Measurements from ENCODE around the gene KIF26B.

The KIF26B gene

GRCh38 chr1:245279346-245279745, 124.6 kb downstream of the KIF26B start:
- no peak overlapping the region for H3K9ac ChIP-seq (ENCODE audit: insufficient read length, low read depth)
- peaks cover 7% of the 10 kb centered on the region for H3K4me1 ChIP-seq (ENCODE audit: insufficient read depth, insufficient read length)
- H3K36me3 ChIP-seq (ENCODE audit: insufficient read depth, insufficient read length, low read length) = no peaks in the 10 kb centered on the region
- no peak overlapping the region for H3K4me3 ChIP-seq (ENCODE audit: insufficient read length, low read depth)
- peaks cover 5% of the 10 kb centered on the region; the same call in 1 of the 2 replicates for H3K9me3 ChIP-seq (ENCODE audit: insufficient read depth, low read length)
- no peak for DNase-seq (ENCODE audit: low read depth, low spot score)
- no peak for TF ChIP-seq YY1 (IDR thresholded peaks at IDR 0.05; ENCODE audit: insufficient read depth, insufficient read length)
- TF ChIP-seq SUZ12 (IDR thresholded peaks at IDR 0.05; ENCODE audit: extremely low read depth, insufficient read depth, insufficient read length) = no peak
- no peak for TF ChIP-seq ZNF274 (IDR thresholded peaks at IDR 0.05; ENCODE audit: low read depth, low read length)
- H3K27me3 ChIP-seq (ENCODE audit: insufficient read depth, insufficient read length) = no peaks in the 10 kb centered on the region

GRCh38 chr1:245283001-245283400, 128.2 kb downstream of the KIF26B start:
- Histone ChIP-seq H3K4me1 (ENCODE audit: insufficient read depth, insufficient read length) (no peaks in the 10 kb centered on the region), H3K36me3 (ENCODE audit: insufficient read depth, insufficient read length, low read length) (no peaks in the 10 kb centered on the region), H3K9me3 (ENCODE audit: insufficient read depth, low read length) (peaks cover 5% of the 10 kb centered on the region; the same call in 1 of the 2 replicates), H3K9ac (ENCODE audit: insufficient read length, low read depth) (no peak overlapping the region), H3K27me3 (ENCODE audit: insufficient read depth, insufficient read length) (no peaks in the 10 kb centered on the region), H3K4me3 (ENCODE audit: insufficient read length, low read depth) (no peak overlapping the region)
- TF ChIP-seq YY1 (IDR thresholded peaks at IDR 0.05; ENCODE audit: insufficient read depth, insufficient read length) = no peak
- no peak for TF ChIP-seq ZNF274 (IDR thresholded peaks at IDR 0.05; ENCODE audit: low read depth, low read length)
- no peak for TF ChIP-seq SUZ12 (IDR thresholded peaks at IDR 0.05; ENCODE audit: extremely low read depth, insufficient read depth, insufficient read length)
- DNase-seq (ENCODE audit: low read depth, low spot score) = no peak

- Histone ChIP-seq H3K9ac (ENCODE audit: insufficient read length, low read depth) (no peak overlapping the region), H3K36me3 (ENCODE audit: insufficient read depth, insufficient read length, low read length) (no peaks in the 10 kb centered on the region), H3K27me3 (ENCODE audit: insufficient read depth, insufficient read length) (no peaks in the 10 kb centered on the region), H3K4me3 (ENCODE audit: insufficient read length, low read depth) (no peak overlapping the region), H3K4me1 (ENCODE audit: insufficient read depth, insufficient read length) (no peaks in the 10 kb centered on the region), H3K9me3 (ENCODE audit: insufficient read depth, low read length) (peaks cover 5% of the 10 kb centered on the region; the same call in 1 of the 2 replicates)
- no peak for DNase-seq (ENCODE audit: low read depth, low spot score)
- TF ChIP-seq SUZ12 (IDR thresholded peaks at IDR 0.05; ENCODE audit: extremely low read depth, insufficient read depth, insufficient read length) (no peak), ZNF274 (IDR thresholded peaks at IDR 0.05; ENCODE audit: low read depth, low read length) (no peak), YY1 (IDR thresholded peaks at IDR 0.05; ENCODE audit: insufficient read depth, insufficient read length) (no peak)
Observed at GRCh38 chr1:245285168-245285567, 130.4 kb downstream of the KIF26B start.

- H3K4me1 ChIP-seq (ENCODE audit: insufficient read depth, insufficient read length) = no peaks in the 10 kb centered on the region
- TF ChIP-seq SUZ12 (IDR thresholded peaks at IDR 0.05; ENCODE audit: extremely low read depth, insufficient read depth, insufficient read length) = no peak
- TF ChIP-seq YY1 (IDR thresholded peaks at IDR 0.05; ENCODE audit: insufficient read depth, insufficient read length) = no peak
- TF ChIP-seq ZNF274 (IDR thresholded peaks at IDR 0.05; ENCODE audit: low read depth, low read length) = no peak
- H3K4me3 ChIP-seq (ENCODE audit: insufficient read length, low read depth) = no peak overlapping the region
- no peaks in the 10 kb centered on the region for H3K36me3 ChIP-seq (ENCODE audit: insufficient read depth, insufficient read length, low read length)
- no peaks in the 10 kb centered on the region for H3K9me3 ChIP-seq (ENCODE audit: insufficient read depth, low read length)
- H3K9ac ChIP-seq (ENCODE audit: insufficient read length, low read depth) = no peak overlapping the region
- DNase-seq (ENCODE audit: low read depth, low spot score) = no peak
- H3K27me3 ChIP-seq (ENCODE audit: insufficient read depth, insufficient read length) = no peaks in the 10 kb centered on the region
Observed at GRCh38 chr1:245288796-245289195, 134.0 kb downstream of the KIF26B start.

GRCh38 chr1:245290836-245291235, 136.1 kb downstream of the KIF26B start:
- no peak for TF ChIP-seq YY1 (IDR thresholded peaks at IDR 0.05; ENCODE audit: insufficient read depth, insufficient read length)
- TF ChIP-seq ZNF274 (IDR thresholded peaks at IDR 0.05; ENCODE audit: low read depth, low read length) = no peak
- TF ChIP-seq SUZ12 (IDR thresholded peaks at IDR 0.05; ENCODE audit: extremely low read depth, insufficient read depth, insufficient read length) = no peak
- H3K4me1 ChIP-seq (ENCODE audit: insufficient read depth, insufficient read length) = no peaks in the 10 kb centered on the region
- no peak for DNase-seq (ENCODE audit: low read depth, low spot score)
- H3K4me3 ChIP-seq (ENCODE audit: insufficient read length, low read depth) = no peak overlapping the region
- H3K9me3 ChIP-seq (ENCODE audit: insufficient read depth, low read length) = no peaks in the 10 kb centered on the region
- H3K27me3 ChIP-seq (ENCODE audit: insufficient read depth, insufficient read length) = no peaks in the 10 kb centered on the region
- no peaks in the 10 kb centered on the region for H3K36me3 ChIP-seq (ENCODE audit: insufficient read depth, insufficient read length, low read length)
- no peak overlapping the region for H3K9ac ChIP-seq (ENCODE audit: insufficient read length, low read depth)

- H3K9ac ChIP-seq (ENCODE audit: insufficient read length, low read depth) = no peak overlapping the region
- H3K9me3 ChIP-seq (ENCODE audit: insufficient read depth, low read length) = no peaks in the 10 kb centered on the region
- no peaks in the 10 kb centered on the region for H3K36me3 ChIP-seq (ENCODE audit: insufficient read depth, insufficient read length, low read length)
- H3K27me3 ChIP-seq (ENCODE audit: insufficient read depth, insufficient read length) = no peaks in the 10 kb centered on the region
- no peaks in the 10 kb centered on the region for H3K4me1 ChIP-seq (ENCODE audit: insufficient read depth, insufficient read length)
- no peak for DNase-seq (ENCODE audit: low read depth, low spot score)
- TF ChIP-seq SUZ12 (IDR thresholded peaks at IDR 0.05; ENCODE audit: extremely low read depth, insufficient read depth, insufficient read length) = no peak
- TF ChIP-seq ZNF274 (IDR thresholded peaks at IDR 0.05; ENCODE audit: low read depth, low read length) = no peak
- TF ChIP-seq YY1 (IDR thresholded peaks at IDR 0.05; ENCODE audit: insufficient read depth, insufficient read length) = no peak
- H3K4me3 ChIP-seq (ENCODE audit: insufficient read length, low read depth) = no peak overlapping the region
Observed at GRCh38 chr1:245291351-245291750, 136.6 kb downstream of the KIF26B start.

- DNase-seq (ENCODE audit: low read depth, low spot score) = no peak
- H3K4me3 ChIP-seq (ENCODE audit: insufficient read length, low read depth) = no peak overlapping the region
- H3K4me1 ChIP-seq (ENCODE audit: insufficient read depth, insufficient read length) = no peaks in the 10 kb centered on the region
- no peaks in the 10 kb centered on the region for H3K9me3 ChIP-seq (ENCODE audit: insufficient read depth, low read length)
- TF ChIP-seq SUZ12 (IDR thresholded peaks at IDR 0.05; ENCODE audit: extremely low read depth, insufficient read depth, insufficient read length) = no peak
- TF ChIP-seq YY1 (IDR thresholded peaks at IDR 0.05; ENCODE audit: insufficient read depth, insufficient read length) = no peak
- no peak for TF ChIP-seq ZNF274 (IDR thresholded peaks at IDR 0.05; ENCODE audit: low read depth, low read length)
- no peaks in the 10 kb centered on the region for H3K27me3 ChIP-seq (ENCODE audit: insufficient read depth, insufficient read length)
- H3K36me3 ChIP-seq (ENCODE audit: insufficient read depth, insufficient read length, low read length) = no peaks in the 10 kb centered on the region
- H3K9ac ChIP-seq (ENCODE audit: insufficient read length, low read depth) = no peak overlapping the region
Observed at GRCh38 chr1:245292141-245292540, 137.4 kb downstream of the KIF26B start.

Measured in NT2/D1 (cell line).